Limb (tissue), 2 donors: ENCODE data around the gene RPL10L.

Source experiments
- DNase-seq, 2 donors: peaks; one replicate each; pipeline ENCODE4 v3.0.0-alpha.2; 2016; ENCODE audit errors: extremely low spot score in 2 of 2

RPL10L gene

DNA sequence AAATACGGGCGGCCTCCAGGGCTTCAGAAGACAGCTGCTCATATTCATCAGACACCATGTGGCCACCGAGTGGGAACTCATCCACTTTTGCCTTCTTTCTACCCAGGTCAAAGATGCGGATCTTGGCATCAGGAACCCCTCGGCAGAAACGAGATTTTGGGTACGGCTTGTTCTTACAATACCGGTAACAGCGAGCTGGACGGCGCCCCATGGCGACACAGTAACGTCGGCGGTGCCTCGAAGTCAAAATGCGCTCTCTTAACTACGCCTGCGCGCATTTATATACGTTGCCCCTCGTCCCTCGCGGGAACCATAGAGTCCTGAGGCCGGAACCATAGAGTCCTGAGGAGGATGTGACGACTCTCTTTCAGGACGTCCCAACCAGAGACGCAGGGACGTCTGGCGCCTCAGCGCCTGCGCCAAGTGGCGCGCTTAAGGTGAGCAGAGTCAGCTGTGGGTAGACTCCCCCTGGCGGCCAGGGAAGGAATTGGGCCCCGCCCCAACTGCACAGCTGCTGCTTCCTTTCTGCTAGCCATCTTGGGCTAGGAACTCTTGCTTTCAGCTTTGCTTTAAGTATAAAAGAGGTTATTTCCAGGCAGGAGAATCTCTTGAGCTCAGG lies at the start of gene RPL10L:
Gene RPL10L (minus strand): TSS at position 256 of the 619 bp plus-strand sequence. CDS start 45 bp downstream, at position 211.
- DNase-seq, result no peak

DNA sequence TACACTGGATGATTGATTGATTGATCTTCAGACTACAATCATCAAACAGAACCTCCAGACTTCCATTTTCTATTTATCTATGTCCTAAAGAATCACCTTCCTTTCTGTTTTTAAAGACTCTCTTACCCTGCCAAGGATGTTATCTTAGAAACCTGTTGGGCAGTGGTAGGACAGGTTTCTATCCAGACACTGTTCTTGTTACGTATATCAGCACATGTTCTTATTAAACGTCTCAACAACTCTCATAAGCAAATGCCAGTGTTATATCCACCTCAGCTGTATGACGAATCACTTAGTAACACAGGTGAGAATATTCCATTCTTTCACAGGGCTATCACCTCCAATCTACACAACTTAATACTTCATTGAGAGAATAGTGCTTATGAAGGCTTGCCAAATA lies 40.2 kb upstream of the RPL10L start:
- no peak for DNase-seq

GRCh38 chr14:46686652-46687051 lies 35.1 kb upstream of the RPL10L start:
- no peak for DNase-seq

- no peak for DNase-seq
Observed at GRCh38 chr14:46672128-46672527, 20.5 kb upstream of the RPL10L start.

DNA sequence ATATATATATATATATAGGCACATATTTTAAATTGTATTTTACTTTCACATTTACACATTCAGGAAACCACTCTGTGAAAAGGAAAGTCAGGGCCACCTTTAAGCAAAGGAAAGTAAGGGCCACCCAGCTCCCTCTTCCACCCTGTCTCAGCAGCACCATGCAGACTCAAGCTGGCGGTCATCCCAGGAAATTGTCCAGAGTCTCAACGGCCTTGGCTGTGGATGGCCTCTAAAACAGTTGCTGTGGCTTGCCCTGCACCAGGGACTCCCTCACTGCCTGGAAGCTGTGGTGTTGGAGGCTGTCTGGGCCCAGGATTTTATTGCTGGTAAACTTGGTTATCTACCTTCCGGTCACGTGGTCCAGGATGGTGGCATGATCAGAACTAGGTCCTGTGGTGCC lies 11.8 kb upstream of the RPL10L start:
- DNase-seq, result no peak

DNA sequence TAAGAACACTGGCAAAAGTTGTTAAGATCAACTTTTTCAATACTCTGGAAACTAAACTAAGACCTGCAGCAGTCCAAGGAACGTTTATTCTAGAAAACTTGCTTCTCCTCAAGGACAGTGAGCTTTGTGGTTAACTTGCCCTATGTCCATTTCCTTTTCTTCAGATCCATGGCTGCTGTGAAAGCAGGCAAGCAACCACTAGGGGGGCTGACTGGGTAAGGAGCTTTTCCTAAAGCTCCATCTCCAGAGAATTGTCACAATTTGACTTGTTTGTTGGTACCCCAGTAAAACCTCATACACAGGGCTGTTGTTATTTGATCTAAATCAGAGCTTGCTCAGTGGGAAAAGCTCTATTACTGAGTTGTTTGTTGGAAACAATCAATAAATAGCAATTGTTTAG lies 10.1 kb upstream of the RPL10L start:
- DNase-seq, result no peak

DNA sequence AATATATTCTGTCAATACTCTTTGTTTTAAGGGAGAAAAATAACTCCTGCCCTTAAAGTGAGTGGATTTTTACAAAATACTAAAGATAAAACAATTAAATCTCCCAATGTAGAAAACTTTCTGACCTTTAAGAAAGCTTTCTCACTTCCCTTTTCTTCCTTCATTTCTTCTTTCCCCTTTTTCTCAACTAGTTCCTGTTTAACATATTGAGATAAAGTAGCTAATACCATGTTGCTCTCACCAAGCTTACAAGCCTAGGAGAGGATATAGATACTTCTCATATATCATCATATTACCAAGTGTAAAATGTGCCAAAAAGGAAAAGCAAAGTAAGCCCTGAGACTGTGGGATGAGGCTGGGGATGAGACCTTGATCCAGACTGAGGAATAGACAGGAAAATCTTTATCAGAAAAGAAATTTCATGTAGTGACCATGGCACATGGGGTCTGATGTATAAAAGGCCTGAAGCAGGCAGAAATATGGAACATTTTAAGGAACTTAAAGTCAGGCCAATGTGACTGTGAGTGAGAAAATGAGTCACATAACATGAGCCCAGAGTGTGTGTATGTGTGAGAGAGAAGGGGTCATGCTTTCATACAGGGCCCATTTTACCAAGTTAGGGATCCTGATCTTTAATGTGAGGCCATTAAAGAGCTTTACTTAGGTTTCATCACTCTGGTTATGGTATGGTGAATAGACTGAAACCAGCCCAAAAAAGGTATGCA lies 1.6 kb upstream of the RPL10L start:
- no peak for DNase-seq

GRCh38 chr14:46646796-46647195 lies 4.8 kb downstream of the RPL10L start:
- DNase-seq, result no peak

DNA sequence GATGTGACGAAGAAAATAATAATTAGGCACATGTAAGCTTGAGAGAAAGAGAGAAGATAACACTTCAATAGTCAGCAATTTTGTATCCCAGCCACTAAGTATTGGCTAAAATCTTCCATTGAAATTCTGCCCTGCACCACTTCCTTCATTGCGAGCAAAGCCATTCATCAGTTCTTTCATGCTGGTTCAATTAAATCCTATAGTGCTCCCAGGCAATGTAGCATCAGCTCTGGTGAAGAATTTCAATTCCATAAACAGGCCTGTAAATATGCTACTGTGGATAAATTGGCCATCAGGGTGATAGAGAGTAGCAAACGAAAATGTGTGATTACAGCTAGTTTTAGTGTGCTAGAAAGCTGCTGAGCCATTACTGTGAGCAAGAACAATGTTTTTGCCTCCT lies 24.7 kb downstream of the RPL10L start:
- DNase-seq, result no peak
